Fibroblast of skin of back (primary cell): ENCODE data around the gene LYL1.
A peak's percentile ranks its signal among the peaks of the same experiment; 100 is the strongest.

ENCODE experiments used
- DNase-seq: peaks from one replicate; pipeline ENCODE4 v3.0.0-alpha.2; 2013

Gene LYL1

GRCh38 chr19:13072188-13072908, 30.3 kb downstream of the LYL1 start:
- DNase-seq, result no peak

DNA sequence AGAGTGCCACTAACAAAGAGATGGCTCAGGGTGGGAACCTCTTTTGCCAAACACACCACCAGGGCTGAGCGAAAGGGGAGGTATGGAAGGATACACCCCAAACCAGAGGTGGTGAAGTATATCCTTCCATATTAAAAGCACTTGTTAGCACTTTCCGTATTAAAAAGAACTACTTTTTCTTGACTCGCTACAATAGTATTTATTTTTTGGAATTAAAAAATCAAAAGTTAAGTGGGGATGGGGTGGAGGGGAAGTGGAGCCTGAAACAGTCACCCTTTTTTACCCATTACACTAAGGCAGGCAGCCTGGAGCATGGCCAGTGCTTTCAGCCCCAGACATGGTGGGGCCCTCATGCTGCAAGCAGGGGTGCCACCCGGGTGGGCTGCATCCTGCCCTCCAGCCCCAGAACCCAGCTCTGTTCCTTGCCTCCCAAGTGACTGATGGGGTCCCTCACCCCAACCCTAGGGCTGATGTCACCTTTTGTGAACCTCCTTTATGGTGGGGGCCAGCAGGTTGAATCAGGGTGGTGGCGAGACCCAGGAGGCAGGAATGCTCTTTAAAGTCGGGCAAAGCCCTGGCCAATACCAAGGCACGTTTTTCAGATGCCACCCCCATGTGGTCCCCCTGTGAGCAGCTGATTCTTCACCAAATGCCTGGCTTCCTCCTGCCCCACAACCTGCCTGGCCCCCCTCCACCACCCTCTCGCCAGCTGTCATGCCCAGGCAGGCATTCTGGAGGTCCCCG, 31.0 kb downstream of the LYL1 start:
- DNase-seq, result no peak

DNA sequence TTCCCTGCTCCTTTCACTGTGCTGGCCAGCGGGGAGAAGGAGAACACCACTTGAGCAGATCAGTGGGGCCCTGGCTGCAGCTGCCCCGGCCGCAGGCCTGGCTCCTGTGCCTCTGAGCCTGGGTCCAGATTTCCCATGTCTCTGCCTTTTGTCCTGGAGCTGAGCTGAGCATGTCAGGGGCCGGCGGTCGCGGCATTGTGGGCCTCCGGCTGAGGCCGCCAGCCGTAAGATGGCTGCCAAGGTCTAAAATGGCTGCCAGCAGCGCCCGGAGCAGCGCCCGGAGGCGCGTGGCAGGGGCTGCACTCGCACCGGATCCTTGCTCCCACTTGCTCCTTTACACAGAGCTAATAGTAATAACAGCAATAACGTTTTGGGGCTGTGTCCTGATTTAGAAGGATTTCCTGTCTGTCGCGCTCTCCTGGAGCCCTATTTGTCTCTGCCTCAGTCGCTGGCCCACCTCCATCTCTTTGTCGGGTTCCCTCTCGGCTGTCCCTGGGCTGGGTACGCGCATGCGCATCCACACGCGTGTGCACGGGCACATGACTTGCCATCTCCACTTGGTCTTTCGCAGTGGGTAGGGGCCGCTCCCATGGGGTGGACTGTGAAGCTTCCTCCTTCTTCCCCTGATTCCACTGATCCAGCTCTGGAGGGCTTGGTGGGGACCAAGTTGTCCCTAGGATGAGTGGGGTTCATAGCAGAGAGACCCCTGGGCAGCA, 32.1 kb downstream of the LYL1 start:
- no peak for DNase-seq

- no peak for DNase-seq
Measured at GRCh38 chr19:13069415-13070359, 33.0 kb downstream of the LYL1 start.

DNA sequence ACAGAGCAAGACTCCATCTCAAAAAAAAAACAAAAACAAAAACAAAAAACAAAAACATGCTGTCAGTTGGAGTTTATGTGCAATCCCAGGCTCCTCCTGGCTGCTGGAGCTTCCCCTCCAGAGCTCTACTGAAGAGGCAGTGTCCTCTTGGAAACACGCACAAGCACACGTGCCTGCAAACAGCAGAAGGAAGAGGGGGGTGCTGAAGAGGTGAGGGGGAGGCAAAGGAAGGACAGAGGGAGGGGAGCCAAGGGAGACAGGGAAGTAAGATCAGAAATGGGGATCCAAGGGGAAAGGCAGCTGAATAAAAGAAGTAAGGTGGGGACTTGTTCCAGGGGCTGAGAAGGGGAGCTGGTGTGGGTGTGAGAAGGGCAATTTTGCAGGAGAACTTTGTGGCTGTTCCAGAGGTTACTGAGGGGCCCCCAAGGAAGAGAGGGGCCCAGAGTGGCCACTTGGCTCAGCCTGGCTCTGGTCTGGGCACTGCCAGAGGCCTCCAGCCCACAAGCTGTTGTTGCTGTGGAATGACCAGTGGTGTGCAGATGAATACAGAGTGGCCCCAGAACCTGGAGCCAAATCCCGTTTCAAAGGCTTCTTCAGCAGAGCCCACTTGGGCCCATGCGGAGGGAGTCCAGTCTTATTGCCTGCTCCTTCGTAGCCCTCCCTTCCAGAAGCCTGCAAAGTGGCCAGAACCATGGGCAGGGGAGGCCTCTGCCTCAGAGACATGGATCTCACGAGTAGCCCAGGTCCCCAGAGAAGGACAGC, 34.4 kb downstream of the LYL1 start:
- no peak for DNase-seq

DNA sequence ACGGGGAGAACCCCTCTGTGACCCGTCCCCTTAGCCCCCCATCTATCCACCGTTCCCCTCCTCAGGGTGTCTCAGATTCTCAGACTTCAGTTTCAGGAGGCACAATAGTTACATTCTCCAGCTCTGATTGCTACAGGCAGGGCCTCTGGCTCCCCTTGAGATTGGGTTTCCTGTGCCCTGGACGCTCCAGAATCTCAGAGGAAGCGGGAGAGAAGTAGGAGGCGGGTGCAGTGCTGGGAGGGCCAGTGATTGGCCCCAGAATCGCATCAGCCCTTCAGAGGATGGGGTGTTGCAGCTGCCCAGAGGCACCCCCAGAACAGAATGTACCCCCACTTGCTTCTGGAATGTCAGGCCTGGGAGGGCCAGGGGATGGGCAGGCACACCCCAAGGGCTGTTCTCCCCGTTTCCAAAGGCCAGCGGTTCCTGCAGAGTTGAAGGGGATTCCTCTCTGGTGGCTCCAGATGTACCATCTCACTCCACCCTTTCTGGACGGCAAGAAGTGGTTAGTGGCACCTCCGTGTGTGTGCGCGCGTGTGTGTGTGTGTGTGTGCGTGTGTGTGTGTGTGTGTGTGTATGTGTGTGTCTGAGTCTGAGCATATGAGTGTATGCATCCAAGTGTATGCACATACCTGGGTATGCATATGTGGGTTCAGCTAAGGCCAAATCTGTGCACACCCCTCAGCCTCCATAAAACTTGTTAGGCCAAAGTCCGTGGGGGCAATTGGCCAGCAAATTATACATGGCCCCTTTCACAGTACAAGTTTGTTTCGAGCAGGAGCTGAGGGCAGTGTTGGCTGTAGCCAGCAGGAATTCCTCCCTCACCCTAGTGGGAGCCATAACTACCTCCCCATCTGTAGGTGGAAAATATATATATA, 35.5 kb downstream of the LYL1 start:
- no peak for DNase-seq

- DNase-seq, result no peak
Measured at GRCh38 chr19:13066226-13066625, 36.4 kb downstream of the LYL1 start.

- no peak for DNase-seq
Measured at GRCh38 chr19:13064092-13064489, 38.6 kb downstream of the LYL1 start.

- DNase-seq, result no peak
Measured at GRCh38 chr19:13063461-13064091, 39.1 kb downstream of the LYL1 start.

DNA sequence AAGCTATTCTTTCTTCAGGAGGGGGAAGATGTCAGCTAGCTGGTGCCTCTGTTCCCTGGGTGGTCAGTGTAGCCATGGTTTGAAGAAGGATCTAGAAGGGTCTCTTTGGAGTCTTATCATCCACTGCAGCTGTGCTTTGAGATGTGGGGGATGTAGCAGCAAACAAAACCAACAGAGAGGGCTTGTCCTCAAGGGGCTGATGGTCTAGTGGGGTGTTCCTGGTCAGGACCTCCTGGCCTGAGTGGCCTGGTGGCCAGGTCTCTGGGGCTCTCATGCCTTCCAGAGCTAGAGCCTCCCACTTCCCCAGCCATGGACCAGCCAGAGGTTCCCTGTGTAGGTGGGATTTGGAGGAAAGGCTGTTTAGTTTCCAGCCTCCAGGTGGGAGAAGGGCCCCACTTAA, 40.3 kb downstream of the LYL1 start:
- no peak for DNase-seq

DNA sequence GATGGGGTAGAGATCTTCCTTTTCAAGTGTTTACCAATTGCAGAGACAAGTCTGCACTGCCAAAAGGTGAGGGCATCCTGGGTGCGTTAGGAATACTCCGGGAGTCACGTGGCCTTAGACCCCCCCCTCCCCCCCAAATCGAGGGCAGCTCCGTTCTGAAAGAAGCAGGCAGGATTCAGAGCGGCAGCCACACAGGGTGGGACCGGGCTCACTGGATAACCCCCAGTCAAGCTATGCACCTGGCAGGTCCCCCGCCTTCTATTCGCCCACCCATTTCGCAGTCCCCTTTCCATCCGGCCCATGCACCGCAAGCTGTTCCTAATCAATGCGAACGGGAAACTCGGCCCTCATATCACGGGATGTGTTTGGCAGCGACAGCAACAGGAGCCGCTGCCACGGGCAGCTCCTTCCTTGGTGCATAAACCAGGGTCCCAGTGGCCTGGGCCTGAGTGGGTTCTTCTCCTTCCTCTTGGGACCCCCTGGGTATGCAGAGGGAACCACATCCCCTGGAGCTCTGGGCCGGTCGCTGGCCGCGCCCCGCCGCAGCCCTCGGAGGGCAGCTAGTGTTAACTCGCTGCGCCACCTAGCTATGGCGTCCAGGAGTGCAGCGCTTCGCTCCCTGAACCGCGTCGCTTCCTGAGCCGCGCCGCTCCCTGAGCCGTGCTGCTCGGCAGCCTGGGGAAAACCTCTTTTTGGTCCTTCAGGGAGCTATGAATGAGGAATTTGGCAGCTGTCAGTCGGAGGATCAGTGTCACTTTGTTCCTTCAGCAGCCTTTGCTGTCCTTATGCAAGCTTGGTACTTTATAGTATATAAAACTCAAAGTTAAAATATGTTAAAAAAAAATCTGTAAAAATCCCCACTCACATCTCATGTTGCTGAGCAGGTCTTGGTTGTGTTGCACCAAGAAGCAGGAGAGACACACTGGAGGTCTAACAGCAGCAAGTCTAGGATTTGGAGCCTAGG, 41.4 kb downstream of the LYL1 start:
- DNase-seq, result peak; percentile 73

GRCh38 chr19:13060233-13060963, 42.3 kb downstream of the LYL1 start:
- DNase-seq, result peak; percentile 45

DNA sequence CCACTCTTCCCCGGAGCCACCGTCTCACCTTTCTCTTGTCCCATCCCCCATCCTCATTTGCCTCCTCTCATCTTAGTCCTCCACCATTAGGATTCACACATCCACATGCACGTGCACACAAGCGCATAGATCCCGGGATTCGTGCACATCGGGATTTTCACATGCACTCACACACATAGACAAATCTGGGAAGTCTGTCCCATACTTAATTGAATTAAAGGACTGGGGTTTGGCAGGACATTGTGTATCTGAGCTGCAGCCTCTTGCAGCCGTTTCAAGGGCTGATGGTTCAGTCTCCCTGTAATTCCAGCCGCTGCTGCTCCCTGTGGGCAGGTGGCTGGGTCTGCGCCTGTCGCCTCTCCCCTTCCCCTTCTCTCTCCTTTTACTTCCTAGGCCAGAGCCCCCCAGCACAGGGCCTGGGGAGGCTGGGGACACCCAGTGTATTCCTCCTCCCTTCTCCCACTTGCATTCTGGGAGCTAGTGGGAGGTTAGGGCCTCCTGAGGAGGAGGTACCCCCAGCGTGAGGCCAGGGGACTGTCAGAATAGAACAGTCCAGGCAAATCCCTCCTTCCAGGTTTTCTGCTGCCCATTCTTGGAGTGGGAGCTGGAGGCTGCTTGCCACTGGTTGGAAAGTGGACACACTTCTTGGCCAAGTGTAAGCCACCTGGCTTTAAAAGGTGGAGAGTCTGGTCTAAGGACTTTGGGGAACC, 43.6 kb downstream of the LYL1 start:
- no peak for DNase-seq

GRCh38 chr19:13057744-13058143, 44.9 kb downstream of the LYL1 start:
- peak; percentile 48 for DNase-seq

DNA sequence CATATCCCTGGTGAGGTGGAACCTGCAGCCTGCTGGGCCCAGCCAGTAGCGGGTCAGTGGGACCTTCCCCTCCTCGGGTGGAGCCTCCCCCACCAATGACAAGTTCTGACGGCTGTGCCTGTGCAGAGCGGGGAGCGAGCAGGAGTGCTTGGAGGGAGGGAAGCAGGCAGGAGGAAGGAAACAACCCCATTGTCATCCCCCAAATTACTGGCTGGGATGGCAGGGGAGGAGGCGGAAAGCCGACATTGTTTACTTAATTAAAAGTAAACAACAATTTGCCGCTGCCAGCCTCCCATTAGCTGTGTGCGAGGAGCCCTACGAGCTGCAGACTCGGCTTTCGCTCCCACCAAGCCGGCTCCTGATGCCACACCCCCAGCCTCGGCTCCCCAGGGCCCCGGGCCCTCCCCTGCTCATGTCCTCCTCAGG, 45.5 kb downstream of the LYL1 start:
- no peak for DNase-seq

DNA sequence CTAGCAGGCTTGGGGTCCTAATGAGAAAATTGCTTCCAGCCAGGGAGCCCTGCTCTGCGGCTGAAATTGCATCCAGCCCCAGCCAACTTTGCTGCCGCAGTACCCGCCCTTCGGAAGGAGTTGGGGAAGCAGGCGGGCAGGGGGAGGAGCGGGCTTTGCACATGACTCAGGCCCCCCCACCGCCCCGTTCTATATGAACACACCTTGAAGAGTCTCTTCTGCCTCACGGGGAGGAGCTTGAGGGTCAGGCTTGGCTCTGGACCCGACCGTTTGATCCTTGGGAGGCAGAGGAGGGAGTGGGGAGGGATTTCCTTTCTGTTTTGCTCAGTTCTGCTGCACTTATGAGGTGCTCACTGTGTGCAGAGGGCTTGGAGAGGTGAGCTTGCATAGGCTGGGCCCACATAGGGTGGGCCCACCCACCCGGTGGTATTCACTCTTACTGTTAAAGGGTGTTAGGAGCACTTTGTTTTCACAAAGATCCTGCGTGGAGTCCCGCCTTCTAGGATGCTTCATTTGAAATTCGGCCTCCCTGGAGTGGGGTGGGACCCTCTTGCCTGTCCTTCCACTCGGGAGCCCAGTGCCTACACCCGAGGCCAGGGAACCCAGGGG, 46.5 kb downstream of the LYL1 start:
- peak; percentile 83 for DNase-seq
